8988T (cell line): ENCODE data around the gene MAN1A2.

Experiments used
- DNase-seq: peaks from one replicate; pipeline ENCODE4 v3.0.0; 2011

The MAN1A2 gene

DNA sequence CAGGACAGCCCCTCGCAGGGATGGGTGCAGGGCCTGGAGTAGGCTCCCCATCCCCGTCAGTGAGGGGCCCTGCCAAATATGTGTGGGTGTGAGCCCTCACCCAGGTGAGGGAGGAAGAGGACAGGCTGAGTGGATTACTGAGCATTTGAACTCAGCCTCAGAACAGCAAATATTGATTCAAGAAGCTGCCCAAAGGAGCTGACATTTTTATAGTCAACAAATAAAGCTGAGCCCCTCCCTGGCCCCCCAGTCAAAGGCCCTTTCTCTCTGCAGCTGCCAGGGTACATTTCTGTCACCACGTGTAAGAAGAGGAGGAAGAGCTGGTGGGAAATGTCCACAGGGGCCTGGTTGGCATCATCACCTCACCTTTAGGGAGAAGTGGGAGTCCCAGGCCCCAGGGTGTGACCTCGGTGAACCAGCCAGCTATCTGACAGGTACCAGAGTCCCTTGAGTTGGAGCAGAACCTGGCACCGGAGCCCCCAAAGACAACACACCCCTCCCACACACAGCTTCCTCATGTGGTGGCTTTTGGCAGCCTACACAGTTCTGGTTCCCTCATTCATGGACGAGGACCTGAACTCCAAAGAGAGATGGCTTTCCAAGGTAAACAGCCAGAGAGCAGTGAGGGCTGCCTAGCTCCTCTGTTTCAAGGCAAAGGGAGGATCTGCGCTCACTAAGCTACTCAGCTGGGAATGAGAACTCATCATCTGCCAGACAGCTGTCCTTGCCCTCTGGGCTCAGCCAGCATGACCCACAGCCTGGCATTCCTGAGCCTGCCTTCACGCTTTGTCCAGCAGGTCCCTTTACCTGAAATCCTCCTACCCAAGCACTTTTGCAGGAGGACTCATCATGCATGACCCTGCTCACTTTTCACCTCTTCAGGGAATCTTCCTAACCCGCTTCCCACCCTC is 195.6 kb downstream of the MAN1A2 start:
- DNase-seq, result no peak

DNA sequence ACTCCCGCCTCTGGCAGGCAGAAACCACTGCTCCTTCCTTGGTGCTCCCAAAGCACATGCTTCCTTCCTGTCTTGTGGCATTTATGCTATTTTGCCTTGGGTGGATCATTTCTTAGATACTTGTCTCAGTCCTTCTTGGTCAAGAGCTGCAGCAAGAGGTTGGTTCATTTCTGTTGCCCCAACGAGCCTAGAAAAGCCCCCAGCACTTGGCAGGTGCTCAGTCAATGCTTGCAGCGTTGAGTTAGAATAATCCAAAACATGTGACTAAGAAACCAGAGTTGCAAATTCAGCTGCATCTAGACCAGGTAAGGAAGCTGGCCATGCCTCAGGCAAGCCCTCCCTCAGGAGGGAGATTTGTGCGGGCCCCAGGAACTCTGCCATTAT is 196.2 kb downstream of the MAN1A2 start:
- DNase-seq, result no peak

DNA sequence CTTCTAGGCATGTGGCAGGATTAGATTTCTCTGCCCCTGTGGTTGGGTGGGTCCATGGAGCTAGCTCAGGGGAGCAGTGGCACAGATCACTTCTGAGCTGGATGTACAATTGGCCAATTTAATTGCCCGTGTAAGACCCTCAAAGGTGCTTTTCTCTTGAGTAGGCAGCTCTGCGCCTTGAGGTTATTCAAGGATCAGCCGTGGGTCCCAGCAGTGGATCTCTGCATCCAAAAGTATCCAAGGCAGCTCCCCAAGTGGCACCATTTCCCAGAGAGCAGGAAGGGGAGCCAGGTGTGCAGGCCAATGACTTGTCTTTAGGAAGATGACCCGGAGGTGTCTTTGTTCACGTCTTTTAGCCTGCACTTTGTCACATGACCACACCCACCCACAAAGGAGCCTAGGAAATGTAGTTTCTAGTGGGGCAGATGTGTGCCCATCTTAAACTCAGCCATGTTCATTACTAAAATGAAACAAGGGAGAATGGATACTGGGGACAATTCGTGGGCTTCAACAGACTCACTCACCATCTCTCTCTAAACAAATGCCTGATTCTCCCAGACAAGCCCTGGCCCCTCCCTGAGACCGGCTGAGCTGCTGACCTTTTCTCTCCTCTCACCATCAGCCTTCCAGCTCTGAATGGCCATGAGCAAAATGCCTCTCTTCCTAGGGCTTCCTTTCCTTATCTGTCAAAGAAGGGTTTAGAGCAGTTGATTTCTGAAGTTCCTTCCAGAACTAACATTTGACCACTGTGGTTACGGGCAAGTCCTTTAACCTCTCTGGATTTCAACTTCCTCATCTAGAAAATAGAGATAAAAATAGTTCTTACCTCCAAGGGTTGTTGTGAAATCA is 197.2 kb downstream of the MAN1A2 start:
- DNase-seq, result no peak

DNA sequence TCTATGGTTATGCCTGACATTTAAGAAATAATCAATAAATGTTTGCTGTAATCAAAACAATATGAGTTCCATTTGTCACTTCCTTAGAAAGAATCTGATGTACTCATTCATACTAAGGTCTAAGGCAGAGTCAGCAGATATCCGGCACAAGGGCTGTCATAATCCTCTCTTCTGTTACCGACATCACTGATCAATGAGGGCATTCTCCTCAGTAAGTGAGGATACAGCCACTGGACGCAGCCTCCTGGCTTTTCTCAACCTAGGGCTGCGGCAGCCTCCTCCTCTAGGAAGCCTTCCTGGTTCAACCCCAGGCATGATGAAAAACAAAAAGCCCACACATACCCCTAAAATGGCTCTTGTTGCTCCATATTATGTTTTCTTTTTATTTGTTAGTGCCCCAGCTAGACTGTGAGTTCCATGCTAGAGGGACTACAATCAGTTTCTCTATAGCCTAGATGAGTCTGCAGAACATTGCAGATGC is 197.9 kb downstream of the MAN1A2 start:
- DNase-seq, result no peak

DNA sequence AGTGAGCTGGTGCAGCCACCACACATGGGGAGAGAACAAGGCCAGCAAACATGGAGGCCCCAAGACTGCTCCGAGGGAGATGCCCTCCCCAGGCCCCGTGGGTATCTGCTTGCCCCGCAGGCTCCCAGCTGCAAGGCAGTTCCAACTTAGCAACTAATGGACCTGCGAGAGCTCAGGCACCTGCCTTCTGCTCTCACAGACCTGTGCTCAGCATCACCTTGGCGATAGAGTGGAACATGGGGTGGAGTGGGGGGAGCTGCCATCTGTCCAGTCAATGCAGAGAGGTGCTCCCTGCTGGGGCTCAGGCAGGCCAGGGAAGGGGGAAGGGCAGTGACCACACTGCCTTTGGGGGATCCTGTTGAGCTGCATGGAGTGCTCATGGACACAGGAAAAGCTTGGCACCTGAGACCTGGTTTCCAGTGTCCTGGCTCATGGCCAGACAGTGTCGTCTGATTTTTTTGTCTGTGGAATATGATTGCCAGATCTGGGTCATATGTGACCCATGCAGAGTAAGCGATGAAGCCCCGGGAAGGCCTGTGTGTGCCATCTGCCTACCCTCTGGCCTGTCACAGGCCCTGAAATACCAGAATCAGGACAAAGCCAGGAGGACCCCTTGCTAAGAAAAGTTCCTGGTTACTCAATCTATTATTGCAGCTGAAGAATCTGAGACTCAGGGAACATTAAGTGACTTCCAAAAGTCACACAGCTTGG is 198.7 kb downstream of the MAN1A2 start:
- no peak for DNase-seq

DNA sequence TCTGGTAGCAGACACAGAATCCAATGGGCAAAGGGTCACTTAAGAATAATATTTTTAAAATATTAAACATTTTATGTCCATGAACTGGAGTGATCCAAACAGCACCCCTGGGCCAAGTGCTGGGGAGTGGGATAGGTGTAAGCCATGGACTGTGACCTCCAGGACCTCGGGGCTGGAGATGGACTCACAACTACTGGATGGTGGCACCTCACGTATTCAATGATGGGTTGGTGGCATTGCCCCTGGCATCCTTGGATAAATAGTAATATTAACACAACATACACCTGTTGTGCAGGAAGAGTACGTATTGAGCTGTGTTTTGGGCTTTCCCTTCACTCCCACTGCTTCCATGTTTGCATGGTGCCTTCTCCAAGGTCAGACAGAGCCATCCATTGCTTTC is 199.3 kb downstream of the MAN1A2 start:
- DNase-seq, result no peak

DNA sequence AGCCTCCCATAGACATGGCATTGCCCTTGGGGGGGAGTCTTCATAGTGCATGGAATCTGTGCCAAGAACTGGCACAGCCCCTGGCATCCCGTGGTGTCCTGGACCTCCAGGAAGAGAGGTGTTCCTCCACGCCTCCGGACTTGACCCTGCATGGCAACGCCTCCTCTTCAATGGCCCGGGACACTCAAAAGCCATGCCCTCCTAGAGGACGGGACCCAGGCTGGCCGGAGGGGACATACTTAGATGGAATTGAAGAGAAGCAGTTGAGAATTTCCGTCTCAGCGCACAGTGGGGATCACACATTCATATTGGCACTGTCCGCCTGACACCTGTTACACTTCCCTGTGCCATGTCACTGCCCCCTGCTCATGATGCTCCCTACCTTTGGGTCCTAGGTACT is 200.2 kb downstream of the MAN1A2 start:
- DNase-seq, result no peak

DNA sequence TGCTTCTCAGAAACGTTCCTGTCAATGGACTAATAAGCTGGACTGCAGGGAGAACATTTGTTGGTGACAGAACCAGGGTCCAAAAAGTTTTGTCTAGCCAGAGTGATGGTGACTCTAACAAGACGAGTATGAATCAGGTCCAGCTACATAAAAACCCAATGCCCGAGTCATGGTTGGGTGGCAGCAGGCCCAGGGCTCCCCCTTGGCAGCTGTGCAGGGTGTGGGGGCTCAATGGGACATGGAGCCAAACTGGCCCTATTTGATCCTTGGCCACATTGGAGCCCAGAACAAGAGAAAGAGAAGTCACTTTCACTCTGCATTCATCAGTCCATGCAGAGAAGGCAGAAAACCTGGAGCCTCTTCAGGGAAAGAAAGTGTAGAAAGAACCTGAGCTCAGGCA is 200.7 kb downstream of the MAN1A2 start:
- no peak for DNase-seq

DNA sequence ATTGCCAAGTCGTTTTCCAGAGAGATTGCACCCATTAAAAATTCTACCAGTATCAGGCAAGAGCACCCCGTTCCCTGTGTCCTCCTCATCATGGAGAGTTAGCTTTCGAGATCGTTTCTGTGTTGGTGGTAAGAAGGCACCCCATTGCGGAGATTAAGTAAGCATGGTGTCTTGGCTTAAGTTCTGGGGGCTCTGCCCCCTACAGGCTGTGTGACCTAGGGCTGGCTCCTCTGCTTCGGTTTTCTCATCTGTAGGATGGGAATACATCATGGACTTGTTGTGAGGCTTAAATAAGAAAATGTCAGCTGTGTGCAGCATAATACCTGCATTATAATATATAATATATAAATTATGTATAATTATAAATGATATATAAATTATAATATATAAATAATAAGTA is 201.8 kb downstream of the MAN1A2 start:
- DNase-seq, result no peak

DNA sequence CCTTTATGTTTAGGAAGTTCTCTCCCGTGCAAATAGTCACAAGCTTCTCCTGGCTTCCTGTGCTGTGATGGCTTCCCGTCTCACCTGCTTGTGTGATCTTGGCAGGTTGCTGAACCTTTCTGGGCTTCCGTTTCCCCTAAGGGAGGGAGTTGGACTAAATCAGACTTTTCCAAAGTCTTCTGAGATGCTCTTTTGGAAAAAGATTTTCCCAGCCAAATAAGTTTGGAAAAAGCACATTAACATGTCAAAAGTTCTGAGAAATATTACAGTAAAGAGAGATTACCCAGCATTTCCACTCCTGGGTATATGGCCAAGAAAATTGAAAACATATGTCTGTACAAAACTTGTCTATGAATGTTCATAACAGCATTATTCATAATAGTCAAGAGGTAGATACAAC is 202.6 kb downstream of the MAN1A2 start:
- DNase-seq, result no peak

DNA sequence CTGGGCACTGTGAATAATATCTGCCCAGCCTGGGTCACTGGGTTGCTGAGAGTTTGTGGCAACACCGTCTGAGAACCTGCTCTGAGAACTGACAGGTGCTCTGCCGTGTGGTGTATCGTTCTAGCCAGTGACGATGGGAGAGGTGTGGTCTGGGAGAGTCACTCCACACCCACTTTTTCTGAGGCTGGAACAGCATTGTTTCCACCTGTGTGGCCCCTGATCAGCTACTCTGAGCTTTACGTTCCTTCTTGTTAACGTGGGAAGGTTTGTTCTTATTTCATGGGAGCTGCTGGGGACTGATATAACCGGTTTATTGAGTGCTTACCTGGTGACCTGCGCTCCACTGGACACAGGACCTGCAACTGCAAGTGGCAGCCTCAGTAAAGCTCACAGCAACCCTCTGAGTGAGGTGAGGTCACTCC is 203.8 kb downstream of the MAN1A2 start:
- no peak for DNase-seq

DNA sequence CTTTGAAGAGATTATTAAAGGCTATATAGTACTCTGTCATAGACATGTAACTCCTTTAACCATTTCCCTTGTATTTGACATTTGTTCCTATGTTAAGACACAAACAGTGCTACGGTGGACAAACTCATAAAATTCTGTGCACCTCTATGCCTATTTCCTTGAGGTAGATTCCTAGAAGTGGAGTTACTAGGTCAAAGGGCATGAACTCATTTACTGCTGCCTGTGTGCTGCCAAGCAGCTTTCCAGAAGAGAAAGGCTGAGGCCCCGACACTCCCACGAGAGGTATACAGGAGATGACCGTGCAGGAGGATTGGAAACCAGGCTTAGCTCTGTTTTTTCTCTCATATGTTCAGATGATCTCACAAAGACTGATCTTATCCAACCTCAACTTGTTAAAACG is 204.2 kb downstream of the MAN1A2 start:
- DNase-seq, result no peak

DNA sequence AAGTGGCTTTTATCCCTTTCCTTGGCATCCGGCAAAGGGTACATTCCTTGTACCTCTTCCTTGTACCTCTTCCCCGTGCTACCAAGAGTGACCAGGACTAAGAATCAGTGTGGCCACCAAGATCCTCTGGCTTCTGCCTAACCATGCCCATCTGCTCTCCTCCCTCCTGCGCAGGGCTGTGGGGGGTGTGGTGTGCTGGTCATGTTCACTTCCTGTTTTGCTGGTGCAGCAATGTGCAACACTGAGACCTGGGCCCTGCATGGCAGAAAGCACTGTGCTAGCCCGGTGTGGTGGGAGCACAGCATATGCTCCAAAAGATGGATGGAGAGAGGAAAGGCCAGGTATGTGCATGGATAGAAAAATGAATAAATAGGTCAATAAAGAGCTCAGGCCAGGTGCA is 205.3 kb downstream of the MAN1A2 start:
- DNase-seq, result no peak

DNA sequence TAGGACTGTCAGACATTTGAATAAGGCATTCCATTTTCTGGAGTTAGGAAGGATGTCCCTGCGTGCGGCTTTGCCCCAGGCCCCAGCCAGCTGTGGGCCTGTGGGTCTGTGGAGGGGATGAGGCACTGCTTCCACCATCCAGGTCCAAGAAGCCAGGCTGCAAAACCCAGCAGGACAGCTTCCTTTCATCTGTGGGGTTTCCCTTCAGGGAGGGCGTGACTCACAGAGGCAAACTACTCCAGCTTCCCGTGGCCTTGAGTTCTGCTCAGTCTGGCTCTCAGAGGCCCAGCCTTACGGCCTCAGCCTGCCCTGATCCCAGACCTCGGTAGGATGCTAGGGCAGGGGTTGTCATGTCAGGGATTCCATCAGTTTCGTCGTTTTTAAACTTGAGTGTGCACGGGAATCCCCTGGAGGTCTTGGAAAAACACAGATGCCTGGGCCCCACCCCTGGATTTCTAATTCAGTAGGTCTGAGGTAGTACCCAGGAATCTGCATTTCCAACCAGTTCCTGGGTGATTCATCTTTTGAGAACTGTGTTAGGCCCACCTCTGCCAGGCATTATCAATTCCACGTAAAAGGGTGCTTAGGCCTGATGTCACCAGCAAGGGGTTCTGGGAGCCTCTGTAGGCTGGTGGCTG is 206.3 kb downstream of the MAN1A2 start:
- DNase-seq, result no peak

DNA sequence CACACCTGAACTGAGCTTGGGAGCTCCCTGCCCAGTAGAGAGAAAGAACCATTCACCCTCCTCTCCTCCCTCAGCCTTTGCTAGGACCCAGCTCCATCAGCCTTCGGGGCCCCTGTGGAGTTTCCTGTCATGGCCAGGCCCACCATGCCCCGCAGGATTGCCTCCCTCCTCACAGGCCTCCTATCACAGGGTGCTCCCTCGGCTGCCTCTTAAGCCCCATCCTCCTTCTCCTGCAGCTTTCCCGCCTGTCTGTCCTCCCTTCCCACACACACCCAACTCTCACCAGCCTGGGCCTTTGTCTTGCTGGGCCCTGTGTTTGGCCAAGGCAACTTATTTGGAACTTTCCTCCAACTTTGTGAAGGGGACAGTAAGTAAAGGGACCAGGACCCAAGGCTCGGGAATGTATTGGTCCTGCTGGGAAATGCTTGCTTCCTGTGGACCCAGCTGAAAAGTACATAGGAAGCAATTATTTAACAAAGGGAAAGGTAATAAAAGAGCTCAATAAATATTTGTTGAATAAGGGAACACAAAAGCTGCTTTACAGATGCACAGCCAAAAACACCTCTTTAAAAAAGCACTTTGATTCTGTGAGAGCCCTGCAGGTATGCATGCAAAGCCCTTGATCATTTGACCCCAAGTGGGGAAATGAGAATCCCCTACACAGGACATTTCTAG is 207.0 kb downstream of the MAN1A2 start:
- no peak for DNase-seq

DNA sequence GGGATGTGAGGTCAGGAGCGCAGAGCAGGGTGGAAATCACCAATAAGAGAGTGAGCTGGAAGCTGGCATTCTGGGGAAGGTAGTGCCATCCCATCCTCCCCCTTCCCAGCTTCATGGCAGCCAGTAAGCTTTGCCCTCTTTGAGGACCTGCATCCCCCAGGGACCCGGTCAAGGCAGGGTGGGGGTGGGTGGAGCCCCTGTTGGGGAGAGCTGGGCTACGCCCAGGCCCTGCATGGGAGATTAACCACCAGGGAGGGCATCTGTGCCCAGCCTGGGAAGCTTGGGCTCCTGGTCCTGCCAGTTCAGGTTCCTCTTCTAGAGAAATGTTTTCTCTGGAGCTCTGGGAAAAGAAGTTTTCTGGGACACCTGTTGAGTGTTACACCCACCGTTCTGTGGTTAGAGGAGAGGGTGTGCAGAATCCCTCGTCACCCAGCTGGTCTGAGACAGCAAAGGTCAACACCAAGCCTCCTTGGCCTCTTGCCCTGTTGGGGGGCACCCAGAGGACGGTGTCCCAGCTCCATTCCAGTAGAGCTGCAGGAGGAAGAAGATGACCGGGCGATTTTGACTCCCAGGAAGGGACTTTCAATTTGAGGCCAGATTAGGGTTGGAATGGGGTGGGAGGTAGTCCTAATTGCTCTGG is 208.5 kb downstream of the MAN1A2 start:
- no peak for DNase-seq

DNA sequence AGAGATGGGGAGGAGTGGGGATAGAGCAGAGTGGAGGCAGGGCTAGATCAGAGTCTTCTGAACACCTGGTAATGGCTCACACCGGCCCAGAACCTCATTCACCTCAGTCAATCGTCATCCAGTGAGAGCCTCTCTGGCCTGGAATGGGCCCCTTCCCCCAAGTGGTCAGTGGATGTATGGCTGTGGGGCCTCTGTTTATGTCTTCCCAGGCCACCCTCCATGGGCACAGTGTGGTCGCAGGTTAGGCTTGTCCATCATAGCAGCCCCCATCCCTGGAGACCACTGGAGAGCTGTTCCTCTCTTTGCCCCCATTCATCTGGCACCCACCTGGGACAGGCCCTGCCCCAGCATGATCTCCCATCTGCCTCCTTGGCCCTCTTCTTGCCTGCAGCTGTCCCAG is 209.0 kb downstream of the MAN1A2 start:
- DNase-seq, result no peak

DNA sequence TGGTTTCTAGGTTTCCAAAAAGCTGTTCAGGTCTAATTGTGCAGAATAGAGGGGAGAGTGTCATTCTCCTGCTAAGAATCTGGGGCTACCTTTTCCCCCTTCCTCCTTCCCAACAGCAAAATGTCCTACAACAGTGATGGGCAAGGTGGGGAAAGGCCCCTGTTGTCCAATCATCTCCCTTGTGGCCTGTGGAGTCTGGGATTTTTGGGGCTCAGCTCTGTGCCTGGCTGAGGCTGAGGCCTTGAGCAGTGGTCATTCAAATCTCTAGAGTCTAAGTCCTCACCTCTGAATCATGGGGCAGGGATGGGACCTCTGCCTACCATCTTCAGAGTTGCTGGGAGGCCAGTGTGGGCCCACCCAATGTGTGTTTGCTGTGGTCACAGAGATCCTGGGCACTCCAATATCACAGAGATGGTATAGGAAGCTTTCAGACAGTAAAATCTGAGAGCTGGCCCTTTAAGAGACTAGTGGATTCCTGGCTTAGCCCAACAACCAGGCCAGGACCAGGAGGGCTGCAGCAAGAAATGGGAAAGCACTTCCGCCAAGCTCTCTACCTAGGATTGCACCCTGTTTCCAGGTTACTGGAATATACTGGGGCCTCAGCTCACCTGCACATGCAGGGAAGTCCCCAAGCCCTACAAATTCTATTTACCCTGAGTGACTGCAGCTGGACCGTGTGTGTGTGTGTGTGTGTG is 210.1 kb downstream of the MAN1A2 start:
- no peak for DNase-seq

DNA sequence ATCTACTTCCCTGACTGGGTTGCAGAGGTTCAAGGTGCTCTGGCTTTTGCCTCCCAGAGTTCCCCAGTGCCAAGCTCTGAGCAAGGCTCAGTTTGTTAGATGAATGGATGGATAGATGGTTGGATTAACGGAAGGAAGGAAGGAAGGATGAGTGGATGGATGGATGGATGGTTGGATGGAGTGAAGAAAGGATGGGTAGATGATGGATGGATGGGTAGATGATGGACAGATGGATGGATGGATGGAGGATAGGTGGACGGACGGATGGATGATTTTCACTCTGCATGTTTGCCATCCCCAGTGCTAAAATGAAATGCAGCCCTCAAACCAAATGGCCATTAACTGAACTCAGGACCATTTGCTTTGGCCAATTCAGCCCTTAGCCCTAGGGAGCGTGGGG is 211.2 kb downstream of the MAN1A2 start:
- no peak for DNase-seq
